WTC11 (cell line): ENCODE results near the gene LHX5. TPM values are rescaled to one million over a fixed set of nuclear protein-coding genes. Genes with fewer than 3 reads are reported as not detected.

Experiments used
- ATAC-seq: fragments of 200-7000 bp; cut with Tn5 transposase; 2 replicates; pipeline ENCODE4 v1.10.0; 2021; ENCODE audit warnings: mild to moderate bottlenecking, moderate library complexity
- CTCF ChIA-PET: fragments of 300-600 bp; sonication (Branson Sonifier 250); formaldehyde crosslinking; loops from one replicate; lab custom pipeline; 2021; ENCODE audit warnings: antibody characterized with exemption; lab: Charles Lee
- POLR2A ChIA-PET: fragments of 350-600 bp; sonication (Branson Sonifier 250); formaldehyde crosslinking; loops from one replicate; lab custom pipeline; 2021; ENCODE audit warnings: antibody characterized with exemption; lab: Charles Lee
- DNase-seq: peaks from one replicate; pipeline ENCODE4 v3.0.0; 2021; ENCODE audit warnings: low spot score
- H3K27ac Mint-ChIP-seq: 2 replicates; pipeline ENCODE4 v1.8.0; 2021; ENCODE audit warnings: mixed read lengths
- H3K27me3 Mint-ChIP-seq: 2 replicates; pipeline ENCODE4 v1.8.0; 2021; ENCODE audit warnings: low read depth, mild to moderate bottlenecking, moderate library complexity, mixed read lengths
- H3K36me3 Mint-ChIP-seq: 2 replicates; pipeline ENCODE4 v1.8.0; 2021; ENCODE audit warnings: mixed read lengths
- H3K4me1 Mint-ChIP-seq: 2 replicates; pipeline ENCODE4 v1.8.0; 2022; ENCODE audit warnings: mixed read lengths
- H3K4me3 Mint-ChIP-seq: 2 replicates; pipeline ENCODE4 v1.8.0; 2021; ENCODE audit warnings: mild to moderate bottlenecking, moderate library complexity, mixed read lengths
- H3K9me3 Mint-ChIP-seq: 2 replicates; pipeline ENCODE4 v1.8.0; 2021; ENCODE audit warnings: mixed read lengths
- E2F4 ChIP-seq: sonication (generic); formaldehyde crosslinking; IDR thresholded peaks from 2 replicates; pipeline ENCODE4 v1.8.1; 2022; ENCODE audit warnings: low read depth, mild to moderate bottlenecking, moderate library complexity, missing genetic modification reagents, borderline replicate concordance
- ETV6 ChIP-seq: sonication (generic); formaldehyde crosslinking; IDR thresholded peaks from 2 replicates; pipeline ENCODE4 v1.8.1; 2022; ENCODE audit warnings: mild to moderate bottlenecking, missing genetic modification reagents
- GABPB1 ChIP-seq: sonication (generic); formaldehyde crosslinking; IDR thresholded peaks from 2 replicates; pipeline ENCODE4 v1.8.1; 2023; ENCODE audit warnings: mild to moderate bottlenecking, missing genetic modification reagents
- MXD4 ChIP-seq: fragments of 250-450 bp; sonication (Bioruptor Pico); IDR thresholded peaks from 2 replicates; pipeline ENCODE4 v1.8.0; 2021; ENCODE audit warnings: mild to moderate bottlenecking, moderate library complexity, borderline replicate concordance
- NR2C2 ChIP-seq: sonication (generic); formaldehyde crosslinking; IDR thresholded peaks from 2 replicates; pipeline ENCODE4 v1.8.0; 2022; ENCODE audit warnings: mild to moderate bottlenecking, missing genetic modification reagents
- RELA ChIP-seq: sonication (generic); formaldehyde crosslinking; IDR thresholded peaks from 2 replicates; pipeline ENCODE4 v1.8.1; 2022; ENCODE audit warnings: missing genetic modification reagents, mild to moderate bottlenecking, borderline replicate concordance
- RORB ChIP-seq: fragments of 250-450 bp; sonication (Bioruptor Pico); IDR thresholded peaks from 2 replicates; pipeline ENCODE4 v1.9.0; 2021; ENCODE audit warnings: mild to moderate bottlenecking
- ZNF121 ChIP-seq: sonication (generic); formaldehyde crosslinking; IDR thresholded peaks from 2 replicates; pipeline ENCODE4 v1.8.0; 2023; ENCODE audit warnings: missing genetic modification reagents
- ZNF138 ChIP-seq: sonication (generic); formaldehyde crosslinking; conservative IDR thresholded peaks from 2 replicates; pipeline ENCODE4 v1.8.1; 2022; ENCODE audit warnings: mild to moderate bottlenecking, moderate library complexity, missing genetic modification reagents
- ZNF396 ChIP-seq: fragments of 250-450 bp; sonication (Bioruptor Pico); IDR thresholded peaks from 2 replicates; pipeline ENCODE4 v1.8.0; 2021; ENCODE audit warnings: mild to moderate bottlenecking, moderate library complexity, borderline replicate concordance
- total RNA-seq: library from RNA; stranded (reverse); gene quantifications from 3 replicates; pipeline ENCODE4 v1.2.3, GENCODE V29; 2021
- TF ChIP-seq, protein P1 (sequence below): sonication (generic); formaldehyde crosslinking; IDR thresholded peaks from 2 replicates; pipeline ENCODE4 v1.8.1; 2022; ENCODE audit warnings: low read depth, missing genetic modification reagents, borderline replicate concordance
- TF ChIP-seq, protein P2 (sequence below): sonication (generic); formaldehyde crosslinking; IDR thresholded peaks from 2 replicates; pipeline ENCODE4 v1.8.0; 2023; ENCODE audit warnings: mild to moderate bottlenecking, missing genetic modification reagents

LHX5 gene
- total RNA-seq, 1 experiment from 2014 or later = 3.0 TPM

DNA sequence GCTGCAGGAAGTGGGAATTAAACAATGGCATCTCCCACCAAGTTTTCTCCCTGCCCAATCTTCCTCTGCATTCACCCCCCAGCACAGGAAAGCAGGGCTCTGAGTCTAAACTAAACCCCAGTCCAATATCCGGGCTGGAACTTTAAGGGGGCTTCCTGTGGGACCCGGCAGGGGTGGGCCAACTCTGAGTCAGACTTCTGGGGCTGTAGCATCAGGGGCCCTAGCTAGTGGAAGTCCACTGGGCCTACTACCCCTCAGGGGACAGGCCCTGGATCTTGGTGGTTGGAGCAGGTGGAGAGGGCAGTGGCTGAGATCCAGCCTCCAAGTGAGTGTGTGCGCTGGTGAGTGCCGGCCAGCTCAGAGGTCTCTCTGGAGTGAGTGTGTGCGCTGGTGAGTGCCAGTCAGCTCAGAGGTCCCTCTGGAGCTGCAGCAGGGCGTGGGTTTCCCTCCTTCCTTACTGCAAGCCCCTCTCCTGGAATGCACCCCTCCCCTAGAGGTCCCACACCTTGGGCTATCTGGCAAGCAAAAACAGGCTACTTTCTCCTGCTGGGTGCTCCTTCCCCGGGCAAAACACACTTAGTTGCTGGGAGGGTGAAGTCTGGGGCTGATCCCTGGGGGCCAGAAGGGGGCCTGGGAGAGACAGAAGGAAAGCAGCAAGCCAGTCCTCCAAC lies 5.6 kb upstream of the LHX5 start (continued):
- TF ChIP-seq, protein P1, sequence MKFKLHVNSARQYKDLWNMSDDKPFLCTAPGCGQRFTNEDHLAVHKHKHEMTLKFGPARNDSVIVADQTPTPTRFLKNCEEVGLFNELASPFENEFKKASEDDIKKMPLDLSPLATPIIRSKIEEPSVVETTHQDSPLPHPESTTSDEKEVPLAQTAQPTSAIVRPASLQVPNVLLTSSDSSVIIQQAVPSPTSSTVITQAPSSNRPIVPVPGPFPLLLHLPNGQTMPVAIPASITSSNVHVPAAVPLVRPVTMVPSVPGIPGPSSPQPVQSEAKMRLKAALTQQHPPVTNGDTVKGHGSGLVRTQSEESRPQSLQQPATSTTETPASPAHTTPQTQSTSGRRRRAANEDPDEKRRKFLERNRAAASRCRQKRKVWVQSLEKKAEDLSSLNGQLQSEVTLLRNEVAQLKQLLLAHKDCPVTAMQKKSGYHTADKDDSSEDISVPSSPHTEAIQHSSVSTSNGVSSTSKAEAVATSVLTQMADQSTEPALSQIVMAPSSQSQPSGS (CRISPR knock-in tag) = no peak
- no peak for TF ChIP-seq ZNF121 (CRISPR knock-in tag)
- peak; percentile 95 for TF ChIP-seq ETV6 (CRISPR knock-in tag)

- Mint-ChIP-seq H3K4me3 (peak overlapping the region; percentile 62), H3K27ac (no peak overlapping the region), H3K4me1 (peaks cover 74% of the 10 kb centered on the region), H3K36me3 (no peaks in the 10 kb centered on the region), H3K9me3 (no peaks in the 10 kb centered on the region), H3K27me3 (peaks cover 98% of the 10 kb centered on the region)
- no peak for DNase-seq
- no peak for TF ChIP-seq RORB
- 0 out of 2 replicates have a peak, but pooled peaks have one; percentile 36 for TF ChIP-seq ETV6 (CRISPR knock-in tag)
- CTCF ChIA-PET = interaction anchor here (0.7 to 9.2 kb wide), 6 partner anchors 11 to 51 kb away, joined by 3 to 92 read pairs (median 5); no protein-coding TSS in a partner anchor
- ATAC-seq = no peak
- POLR2A ChIA-PET = interaction anchor here (0.6 kb wide), 1 partner anchor 231 kb away, joined by 3 read pairs; no protein-coding TSS in a partner anchor
Observed at GRCh38 chr12:113476176-113476986, 4.7 kb upstream of the LHX5 start.

- H3K4me1 Mint-ChIP-seq = peaks cover 80% of the 10 kb centered on the region
- ATAC-seq = no peak
Observed at GRCh38 chr12:113475451-113476175, 3.9 kb upstream of the LHX5 start.

More at GRCh38 chr12:113475451-113476175, 3.9 kb upstream of the LHX5 start:
- DNase-seq = no peak
- peak overlapping the region; percentile 62 for H3K4me3 Mint-ChIP-seq
- H3K36me3 Mint-ChIP-seq = no peaks in the 10 kb centered on the region
- ChIA-PET CTCF (interaction anchor here (0.7 to 7.2 kb wide), 2 partner anchors 14 to 20 kb away, joined by 4 to 89 read pairs; no protein-coding TSS in a partner anchor), POLR2A (no interaction called here)
- peaks cover 98% of the 10 kb centered on the region for H3K27me3 Mint-ChIP-seq
- TF ChIP-seq RELA (CRISPR knock-in tag) = no peak
- no peak for TF ChIP-seq MXD4 (CRISPR knock-in tag)
- TF ChIP-seq, protein P2, sequence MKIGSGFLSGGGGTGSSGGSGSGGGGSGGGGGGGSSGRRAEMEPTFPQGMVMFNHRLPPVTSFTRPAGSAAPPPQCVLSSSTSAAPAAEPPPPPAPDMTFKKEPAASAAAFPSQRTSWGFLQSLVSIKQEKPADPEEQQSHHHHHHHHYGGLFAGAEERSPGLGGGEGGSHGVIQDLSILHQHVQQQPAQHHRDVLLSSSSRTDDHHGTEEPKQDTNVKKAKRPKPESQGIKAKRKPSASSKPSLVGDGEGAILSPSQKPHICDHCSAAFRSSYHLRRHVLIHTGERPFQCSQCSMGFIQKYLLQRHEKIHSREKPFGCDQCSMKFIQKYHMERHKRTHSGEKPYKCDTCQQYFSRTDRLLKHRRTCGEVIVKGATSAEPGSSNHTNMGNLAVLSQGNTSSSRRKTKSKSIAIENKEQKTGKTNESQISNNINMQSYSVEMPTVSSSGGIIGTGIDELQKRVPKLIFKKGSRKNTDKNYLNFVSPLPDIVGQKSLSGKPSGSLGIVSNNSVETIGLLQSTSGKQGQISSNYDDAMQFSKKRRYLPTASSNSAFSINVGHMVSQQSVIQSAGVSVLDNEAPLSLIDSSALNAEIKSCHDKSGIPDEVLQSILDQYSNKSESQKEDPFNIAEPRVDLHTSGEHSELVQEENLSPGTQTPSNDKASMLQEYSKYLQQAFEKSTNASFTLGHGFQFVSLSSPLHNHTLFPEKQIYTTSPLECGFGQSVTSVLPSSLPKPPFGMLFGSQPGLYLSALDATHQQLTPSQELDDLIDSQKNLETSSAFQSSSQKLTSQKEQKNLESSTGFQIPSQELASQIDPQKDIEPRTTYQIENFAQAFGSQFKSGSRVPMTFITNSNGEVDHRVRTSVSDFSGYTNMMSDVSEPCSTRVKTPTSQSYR (CRISPR knock-in tag) = no peak
- TF ChIP-seq ZNF396 (CRISPR knock-in tag) = no peak
- TF ChIP-seq ZNF138 (CRISPR knock-in tag) = no peak
- no peak for TF ChIP-seq GABPB1 (CRISPR knock-in tag)
- no peak for TF ChIP-seq NR2C2 (CRISPR knock-in tag)
- TF ChIP-seq E2F4 (CRISPR knock-in tag) = no peak
- H3K27ac Mint-ChIP-seq = no peak overlapping the region
- no peaks in the 10 kb centered on the region for H3K9me3 Mint-ChIP-seq
